H9 (cell line): ENCODE results near the gene ROM1. TPM values are rescaled to one million over a fixed set of nuclear protein-coding genes. Genes with fewer than 3 reads are reported as not detected.

ENCODE experiments used
- DNase-seq: peaks from one replicate; pipeline ENCODE4 v3.0.0-alpha.2; 2017
- H2AFZ ChIP-seq: one replicate; pipeline ENCODE4 v1.6.1; 2013; ENCODE audit warnings: mild to moderate bottlenecking, low read length, control low read depth, moderate library complexity
- H2AK5ac ChIP-seq: 2 replicates; pipeline ENCODE4 v1.6.1; 2013; ENCODE audit warnings: low read length, control low read depth, mixed read lengths; ENCODE audit not compliant: insufficient read length
- H2BK120ac ChIP-seq: one replicate; pipeline ENCODE4 v1.6.1; 2013; ENCODE audit warnings: low read depth, mild to moderate bottlenecking, low read length, control low read depth, inconsistent platforms; ENCODE audit not compliant: poor library complexity, severe bottlenecking
- H2BK12ac ChIP-seq: 2 replicates; pipeline ENCODE4 v1.6.1; 2013; ENCODE audit warnings: low read length, control low read depth, mixed read lengths, low read depth; ENCODE audit not compliant: insufficient read length
- H2BK15ac ChIP-seq: 2 replicates; pipeline ENCODE4 v1.6.1; 2013; ENCODE audit warnings: low read depth, low read length, control low read depth
- H2BK20ac ChIP-seq: one replicate; pipeline ENCODE4 v1.6.1; 2013; ENCODE audit warnings: low read depth, mild to moderate bottlenecking, low read length, control low read depth, inconsistent platforms; ENCODE audit not compliant: poor library complexity, severe bottlenecking
- H2BK5ac ChIP-seq: 2 replicates; pipeline ENCODE4 v1.6.1; 2013; ENCODE audit warnings: low read length, control low read depth, mixed read lengths; ENCODE audit not compliant: insufficient read length
- H3K14ac ChIP-seq: 2 replicates; pipeline ENCODE4 v1.6.1; 2013; ENCODE audit warnings: low read length, control low read depth; ENCODE audit not compliant: insufficient read depth
- H3K18ac ChIP-seq: 2 replicates; pipeline ENCODE4 v1.6.1; 2013; ENCODE audit warnings: low read depth, mild to moderate bottlenecking, mixed read lengths, low read length, control low read depth; ENCODE audit not compliant: insufficient read length
- H3K23ac ChIP-seq: 2 replicates; pipeline ENCODE4 v1.6.1; 2013; ENCODE audit warnings: low read length, control low read depth, mixed read lengths, low read depth; ENCODE audit not compliant: insufficient read length
- H3K23me2 ChIP-seq: 2 replicates; pipeline ENCODE4 v1.6.1; 2013; ENCODE audit warnings: low read depth, mild to moderate bottlenecking, mixed read lengths, low read length, control low read depth; ENCODE audit not compliant: insufficient read length, poor library complexity, severe bottlenecking
- H3K27ac ChIP-seq: 2 replicates; pipeline ENCODE4 v1.5.1; 2013; ENCODE audit warnings: low read length, control low read depth, mixed read lengths, low read depth; ENCODE audit not compliant: insufficient read length
- H3K27me3 ChIP-seq: 2 replicates; pipeline ENCODE4 v1.6.1; 2013; ENCODE audit warnings: low read length, control low read depth, inconsistent platforms; ENCODE audit not compliant: insufficient read depth
- H3K4ac ChIP-seq: 2 replicates; pipeline ENCODE4 v1.6.1; 2013; ENCODE audit warnings: low read depth, mild to moderate bottlenecking, control low read depth, inconsistent platforms, low read length, moderate library complexity
- H3K4me1 ChIP-seq: 2 replicates; pipeline ENCODE4 v1.6.1; 2013; ENCODE audit warnings: low read length, control low read depth, inconsistent platforms; ENCODE audit not compliant: insufficient read depth
- H3K4me2 ChIP-seq: 2 replicates; pipeline ENCODE4 v1.6.1; 2013; ENCODE audit warnings: low read length, control low read depth, mixed read lengths; ENCODE audit not compliant: insufficient read length, insufficient read depth
- H3K56ac ChIP-seq: 2 replicates; pipeline ENCODE4 v1.6.1; 2013; ENCODE audit warnings: low read depth, mild to moderate bottlenecking, mixed read lengths, low read length, control low read depth; ENCODE audit not compliant: insufficient read length
- H3K79me1 ChIP-seq: 2 replicates; pipeline ENCODE4 v1.6.1; 2013; ENCODE audit warnings: low read depth, mild to moderate bottlenecking, moderate library complexity, low read length, control low read depth, inconsistent platforms; ENCODE audit not compliant: insufficient read depth, poor library complexity, severe bottlenecking
- H3K79me2 ChIP-seq: 2 replicates; pipeline ENCODE4 v1.6.1; 2013; ENCODE audit warnings: low read length, control low read depth, inconsistent platforms; ENCODE audit not compliant: insufficient read depth
- H3K9ac ChIP-seq: 2 replicates; pipeline ENCODE4 v1.6.1; 2013; ENCODE audit warnings: low read length, control low read depth, mixed read lengths; ENCODE audit not compliant: insufficient read length; ENCODE audit errors: extremely low read depth
- H3K9me3 ChIP-seq: one replicate; pipeline ENCODE4 v1.6.1; 2013; ENCODE audit warnings: low read depth, low read length, inconsistent platforms; ENCODE audit not compliant: control insufficient read depth
- H3T11ph ChIP-seq: one replicate; pipeline ENCODE4 v1.6.1; 2013; ENCODE audit warnings: mild to moderate bottlenecking, low read length, control low read depth, inconsistent platforms
- H4K20me1 ChIP-seq: one replicate; pipeline ENCODE4 v1.6.1; 2013; ENCODE audit not compliant: control insufficient read depth, insufficient read length, insufficient read depth
- H4K5ac ChIP-seq: 2 replicates; pipeline ENCODE4 v1.6.1; 2013; ENCODE audit warnings: low read depth, mild to moderate bottlenecking, mixed read lengths, low read length, control low read depth; ENCODE audit not compliant: insufficient read length
- H4K8ac ChIP-seq: replicated peaks from 2 replicates; pipeline ENCODE4 v1.6.1; 2013; ENCODE audit warnings: low read length, control low read depth, mixed read lengths, low read depth; ENCODE audit not compliant: insufficient read length
- H4K91ac ChIP-seq: 2 replicates; pipeline ENCODE4 v1.6.1; 2013; ENCODE audit warnings: low read depth, mild to moderate bottlenecking, moderate library complexity, mixed read lengths, low read length, control low read depth; ENCODE audit not compliant: insufficient read length
- H3K27ac Mint-ChIP-seq, 3 experiments: 2 replicates in 2 of 3; 3 replicates in 1 of 3; pipeline ENCODE4 v1.8.0; 2020 to 2021; ENCODE audit warnings: mixed read lengths in 3 of 3, mild to moderate bottlenecking in 1 of 3, moderate library complexity in 1 of 3
- H3K27me3 Mint-ChIP-seq: 2 replicates; pipeline ENCODE4 v1.8.0; 2021; ENCODE audit warnings: low read depth, mild to moderate bottlenecking, moderate library complexity, mixed read lengths
- H3K36me3 Mint-ChIP-seq, 3 experiments: 2 replicates in 2 of 3; 3 replicates in 1 of 3; pipeline ENCODE4 v1.8.0; 2020 to 2021; ENCODE audit warnings: low read depth in 3 of 3, mixed read lengths in 3 of 3; ENCODE audit not compliant: insufficient read depth in 1 of 3
- H3K4me1 Mint-ChIP-seq, 2 experiments: 2 replicates each; pipeline ENCODE4 v1.8.0; 2020; ENCODE audit warnings: mixed read lengths in 2 of 2
- H3K4me3 Mint-ChIP-seq, 2 experiments: 2 replicates in 1 of 2; 3 replicates in 1 of 2; pipeline ENCODE4 v1.8.0; 2020 to 2021; ENCODE audit warnings: mild to moderate bottlenecking in 2 of 2, mixed read lengths in 2 of 2, moderate library complexity in 1 of 2
- H3K9me3 Mint-ChIP-seq, 2 experiments: 2 replicates in 1 of 2; 3 replicates in 1 of 2; pipeline ENCODE4 v1.8.0; 2020; ENCODE audit warnings: mild to moderate bottlenecking in 2 of 2, mixed read lengths in 2 of 2, moderate library complexity in 1 of 2
- CTCF ChIP-seq: fragments of 200-600 bp; sonication (generic); conservative IDR thresholded peaks from 3 replicates; pipeline ENCODE4 v1.8.0; 2021; ENCODE audit warnings: antibody characterized with exemption, mild to moderate bottlenecking
- WGBS: extraction: QIAGEN DNeasy Blood & Tissue Kit; methylation state at CpG from one replicate; pipeline ENCODE4 v1.1.7; 2013; ENCODE audit warnings: missing lambda C conversion rate, low lambda C conversion rate, mixed read lengths; ENCODE audit not compliant: insufficient read length; ENCODE audit errors: extremely low coverage; 5-methylcytosine and 5-hydroxymethylcytosine counted together
- total RNA-seq: library from RNA; stranded (reverse); gene quantifications from 2 replicates; pipeline ENCODE4 v1.2.1, GENCODE V29; 2021

ROM1 gene
- total RNA-seq, 1 experiment from 2014 or later = 0.79 TPM

GRCh38 chr11:62575837-62576236 lies 37.2 kb upstream of the ROM1 start:
- Histone ChIP-seq H3K79me2 (peaks cover 12% of the 10 kb centered on the region; the same call in 1 of the 2 replicates), H4K5ac (no peak overlapping the region), H3K14ac (no peak overlapping the region), H2BK12ac (no peak overlapping the region), H3K23me2 (peaks cover 13% of the 10 kb centered on the region), H3T11ph (no peak overlapping the region), H4K20me1 (no peaks in the 10 kb centered on the region), H3K4ac (no peak overlapping the region), H2BK120ac (no peak overlapping the region), H3K27ac (no peak overlapping the region), H3K9ac (no peak overlapping the region), H3K18ac (no peak overlapping the region), H4K91ac (no peak overlapping the region), H2BK20ac (no peak overlapping the region), H2AFZ (no peak overlapping the region), H4K8ac (no peak overlapping the region), H3K79me1 (peaks cover 8% of the 10 kb centered on the region), H2BK15ac (no peak overlapping the region), H3K56ac (no peak overlapping the region), H2AK5ac (no peak overlapping the region), H3K4me1 (no peaks in the 10 kb centered on the region), H3K9me3 (no peaks in the 10 kb centered on the region), H2BK5ac (no peak overlapping the region), H3K4me2 (no peak overlapping the region), H3K23ac (no peak overlapping the region), H3K27me3 (no peaks in the 10 kb centered on the region)
- peak overlapping the region; percentile 72 to 99; a peak in 3 of 5 replicates for H3K4me3 Mint-ChIP-seq
- peak overlapping the region in 1 of 3 experiments; percentile 2; a peak in 2 of 7 replicates for H3K27ac Mint-ChIP-seq
- H3K4me1 Mint-ChIP-seq = peaks cover 31 to 36% of the 10 kb centered on the region in 2 experiments
- no peaks in the 10 kb centered on the region for H3K27me3 Mint-ChIP-seq
- TF ChIP-seq CTCF = no peak
- H3K36me3 Mint-ChIP-seq = peaks cover 32 to 63% (median 56%) of the 10 kb centered on the region in 3 experiments
- no peaks in the 10 kb centered on the region for H3K9me3 Mint-ChIP-seq
- no CpG with 5 or more reads among the region's 14 CpGs for WGBS
- DNase-seq = no peak
